H4 (cell line): ENCODE results near the gene FCRL1. TPM values are rescaled to one million over a fixed set of nuclear protein-coding genes. Genes with fewer than 3 reads are reported as not detected.

ENCODE experiments used
- DNase-seq: peaks from one replicate; pipeline ENCODE4 v3.0.0-alpha.2; 2015; ENCODE audit warnings: low spot score
- total RNA-seq: library from RNA; depleted of rRNA; stranded (reverse); fragments of >200 nt; shearing (Covaris generic); gene quantifications from 2 replicates; pipeline ENCODE4 v1.2.3, GENCODE V29; 2014; rRNA removed

FCRL1 gene
- not detected in 2 replicates for total RNA-seq

GRCh38 chr1:157819896-157820295 is at the start of gene FCRL1:
TSS of gene FCRL1 (minus strand) at chr1:157820120. CDS start at chr1:157820037, 83 bp downstream.
- no peak for DNase-seq

- DNase-seq: no peak
Observed at GRCh38 chr1:157868654-157869053, 48.7 kb upstream of the FCRL1 start.

GRCh38 chr1:157862114-157863070 is 42.5 kb upstream of the FCRL1 start:
- DNase-seq: no peak

GRCh38 chr1:157856538-157856937 is 36.6 kb upstream of the FCRL1 start:
- no peak for DNase-seq

- no peak for DNase-seq
Observed at GRCh38 chr1:157852476-157852875, 32.6 kb upstream of the FCRL1 start.

- no peak for DNase-seq
Observed at GRCh38 chr1:157849229-157849875, 29.4 kb upstream of the FCRL1 start.

GRCh38 chr1:157844089-157844830 is 24.3 kb upstream of the FCRL1 start:
- no peak for DNase-seq

GRCh38 chr1:157842939-157843338 is 23.0 kb upstream of the FCRL1 start:
- no peak for DNase-seq

GRCh38 chr1:157841708-157842107 is 21.8 kb upstream of the FCRL1 start, which contains the start of gene CD5L:
TSS of gene CD5L (minus strand) at chr1:157841808. CDS start at chr1:157841701, 107 bp downstream.
- DNase-seq: no peak

- no peak for DNase-seq
Observed at GRCh38 chr1:157838966-157839365, 19.0 kb upstream of the FCRL1 start.

GRCh38 chr1:157834430-157834829 is 14.5 kb upstream of the FCRL1 start:
- no peak for DNase-seq

GRCh38 chr1:157833145-157833544 is 13.2 kb upstream of the FCRL1 start:
- DNase-seq: no peak

GRCh38 chr1:157831968-157832626 is 12.2 kb upstream of the FCRL1 start:
- DNase-seq: no peak

GRCh38 chr1:157830887-157831286 is 11.0 kb upstream of the FCRL1 start:
- DNase-seq: no peak

GRCh38 chr1:157829711-157830110 is 9.8 kb upstream of the FCRL1 start:
- no peak for DNase-seq

GRCh38 chr1:157829210-157829609 is 9.3 kb upstream of the FCRL1 start:
- no peak for DNase-seq

GRCh38 chr1:157820299-157820698 is 379 bp upstream of the FCRL1 start:
- no peak for DNase-seq

GRCh38 chr1:157819215-157819614 is 705 bp downstream of the FCRL1 start:
- no peak for DNase-seq

- DNase-seq: no peak
Observed at GRCh38 chr1:157813269-157813668, 6.7 kb downstream of the FCRL1 start.

GRCh38 chr1:157806431-157807149 is 13.3 kb downstream of the FCRL1 start:
- DNase-seq: no peak

- no peak for DNase-seq
Observed at GRCh38 chr1:157803851-157804250, 16.1 kb downstream of the FCRL1 start.
